ENCODE data around the gene JADE1.

DNA sequence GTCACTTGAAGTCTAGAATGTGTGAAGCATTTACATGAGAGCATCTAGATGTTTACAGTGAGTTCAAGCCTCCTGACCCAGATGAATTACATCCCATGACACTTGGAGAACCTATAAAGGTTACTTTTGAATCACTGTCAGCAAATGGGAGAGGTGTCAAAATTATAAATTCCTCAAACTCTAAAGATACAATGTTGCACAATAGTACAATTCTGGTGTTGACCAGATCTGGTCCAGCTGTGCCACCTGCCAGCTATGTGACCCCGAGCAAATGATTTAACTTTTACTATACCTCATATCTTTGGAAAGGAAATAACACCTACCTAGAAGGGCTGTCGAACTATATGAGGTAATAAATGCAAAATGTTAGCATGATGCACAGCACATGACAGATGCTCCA is 69.8 kb downstream of the JADE1 start:
- TF ChIP-seq, protein P1, sequence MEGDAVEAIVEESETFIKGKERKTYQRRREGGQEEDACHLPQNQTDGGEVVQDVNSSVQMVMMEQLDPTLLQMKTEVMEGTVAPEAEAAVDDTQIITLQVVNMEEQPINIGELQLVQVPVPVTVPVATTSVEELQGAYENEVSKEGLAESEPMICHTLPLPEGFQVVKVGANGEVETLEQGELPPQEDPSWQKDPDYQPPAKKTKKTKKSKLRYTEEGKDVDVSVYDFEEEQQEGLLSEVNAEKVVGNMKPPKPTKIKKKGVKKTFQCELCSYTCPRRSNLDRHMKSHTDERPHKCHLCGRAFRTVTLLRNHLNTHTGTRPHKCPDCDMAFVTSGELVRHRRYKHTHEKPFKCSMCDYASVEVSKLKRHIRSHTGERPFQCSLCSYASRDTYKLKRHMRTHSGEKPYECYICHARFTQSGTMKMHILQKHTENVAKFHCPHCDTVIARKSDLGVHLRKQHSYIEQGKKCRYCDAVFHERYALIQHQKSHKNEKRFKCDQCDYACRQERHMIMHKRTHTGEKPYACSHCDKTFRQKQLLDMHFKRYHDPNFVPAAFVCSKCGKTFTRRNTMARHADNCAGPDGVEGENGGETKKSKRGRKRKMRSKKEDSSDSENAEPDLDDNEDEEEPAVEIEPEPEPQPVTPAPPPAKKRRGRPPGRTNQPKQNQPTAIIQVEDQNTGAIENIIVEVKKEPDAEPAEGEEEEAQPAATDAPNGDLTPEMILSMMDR (IDR thresholded peaks at IDR 0.05): no peak
- TF ChIP-seq POLR2AphosphoS5 (IDR thresholded peaks at IDR 0.05) (no peak), EP300 (IDR thresholded peaks at IDR 0.05) (no peak)

Data from sigmoid colon (tissue), 4 donors.